Measurements from ENCODE around the gene UBAC2.
"Not testable (repeated sequence)": the region's sequence is repeated elsewhere in the genome, so short reads cannot be mapped to it uniquely, and the experiment has no call there.

UBAC2 gene

DNA sequence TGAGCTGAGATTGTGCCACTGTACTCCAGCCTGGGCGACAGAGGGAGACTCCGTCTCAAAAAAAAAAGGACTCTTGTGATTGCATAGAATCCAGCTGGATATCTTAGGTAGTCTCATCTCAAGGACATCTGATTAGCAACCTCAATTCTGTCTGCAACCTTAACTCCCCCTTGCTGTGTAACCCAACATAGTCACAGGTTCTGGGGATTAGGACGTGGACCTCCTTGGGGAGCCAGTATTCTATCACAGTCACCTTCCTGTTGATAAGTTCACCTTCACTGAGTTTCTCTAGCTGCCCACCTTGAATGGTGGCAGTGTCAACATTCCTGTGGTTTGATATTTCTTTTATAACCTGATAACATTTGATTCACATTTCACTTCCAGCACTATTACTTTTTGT lies 30.3 kb downstream of the UBAC2 start:
- Histone ChIP-seq H3K9me3 (ENCODE audit: control extremely low read depth in 1 of 5, control insufficient read depth in 4 of 5, insufficient read depth in 2 of 5, low read depth in 1 of 5, low read length in 4 of 5) (no peaks in the 10 kb centered on the region), H3K27ac (ENCODE audit: insufficient read depth in 1 of 2, low read depth in 1 of 2, low read length in 2 of 2, poor library complexity in 1 of 2, severe bottlenecking in 2 of 2) (no peak overlapping the region), H3K4me3 (ENCODE audit: control insufficient read depth in 1 of 7, extremely low read depth in 1 of 7, insufficient read depth in 4 of 7, low read depth in 2 of 7, low read length in 6 of 7) (no peak overlapping the region), H3K27me3 (replicated peaks in 2 of 5; ENCODE audit: control insufficient read depth in 4 of 5, insufficient read depth in 5 of 5, low read length in 4 of 5) (no peaks in the 10 kb centered on the region), H3K36me3 (ENCODE audit: control insufficient read depth in 4 of 4, insufficient read depth in 4 of 4, low read length in 3 of 4) (peaks cover 0 to 8% (median 0%) of the 10 kb centered on the region in 4 experiments), H3K4me1 (ENCODE audit: control extremely low read depth in 1 of 4, control insufficient read depth in 4 of 4, insufficient read depth in 4 of 4, low read length in 3 of 4) (peaks cover 14 to 64% (median 46%) of the 10 kb centered on the region in 4 experiments)
- ChIA-PET CTCF (interaction anchor here (0.9 to 2.7 kb wide), 10 partner anchors 8 to 38 kb away, joined by 3 to 11 read pairs (median 4); partner anchors contain the start of gene UBAC2), POLR2A (interaction anchor here (0.7 kb wide), 1 partner anchor 270 kb away, joined by 3 read pairs; no protein-coding TSS in a partner anchor)
- DNase-seq, result no peak
- WGBS (ENCODE audit: insufficient coverage), result 80% methylated on average over 1 of the region's 3 CpGs

DNA sequence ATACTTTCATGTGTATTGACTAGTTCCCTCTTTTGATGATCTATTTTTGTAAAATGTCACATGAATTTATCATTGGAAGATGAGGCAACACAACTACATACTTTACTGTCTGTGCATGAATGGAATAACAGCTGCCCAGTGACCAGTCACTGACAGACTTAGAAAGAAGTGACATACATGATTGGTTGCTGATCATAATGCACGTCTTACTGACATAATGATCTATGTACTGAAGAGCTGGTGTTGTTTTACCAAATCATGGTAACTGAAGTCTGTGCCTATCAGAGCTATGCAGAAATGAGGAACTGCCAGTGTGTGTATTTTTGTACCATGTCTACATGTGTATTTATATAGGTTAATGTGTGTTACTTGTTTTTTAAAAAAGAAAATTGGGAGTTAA lies 31.1 kb downstream of the UBAC2 start:
- Histone ChIP-seq H3K9me3 (ENCODE audit: control extremely low read depth in 1 of 5, control insufficient read depth in 4 of 5, insufficient read depth in 2 of 5, low read depth in 1 of 5, low read length in 4 of 5) (no peaks in the 10 kb centered on the region), H3K27me3 (replicated peaks in 2 of 5; ENCODE audit: control insufficient read depth in 4 of 5, insufficient read depth in 5 of 5, low read length in 4 of 5) (no peaks in the 10 kb centered on the region), H3K4me3 (ENCODE audit: control insufficient read depth in 1 of 7, extremely low read depth in 1 of 7, insufficient read depth in 4 of 7, low read depth in 2 of 7, low read length in 6 of 7) (peak overlapping the region in 1 of 7 experiments; percentile 28), H3K4me1 (ENCODE audit: control extremely low read depth in 1 of 4, control insufficient read depth in 4 of 4, insufficient read depth in 4 of 4, low read length in 3 of 4) (peaks cover 10 to 57% (median 39%) of the 10 kb centered on the region in 4 experiments), H3K27ac (ENCODE audit: insufficient read depth in 1 of 2, low read depth in 1 of 2, low read length in 2 of 2, poor library complexity in 1 of 2, severe bottlenecking in 2 of 2) (peak overlapping the region in 1 of 2 experiments; percentile 20), H3K36me3 (ENCODE audit: control insufficient read depth in 4 of 4, insufficient read depth in 4 of 4, low read length in 3 of 4) (peaks cover 0 to 8% (median 0%) of the 10 kb centered on the region in 4 experiments)
- DNase-seq, result peak; percentile 36 to 92 (median 82)
- ChIA-PET POLR2A (no interaction called here), CTCF (interaction anchor here (0.9 to 2.7 kb wide), 9 partner anchors 8 to 156 kb away, joined by 4 to 11 read pairs (median 5); partner anchors contain the start of gene UBAC2)
- 0% methylated on average over 1 of the region's 1 CpG for WGBS (ENCODE audit: insufficient coverage)

DNA sequence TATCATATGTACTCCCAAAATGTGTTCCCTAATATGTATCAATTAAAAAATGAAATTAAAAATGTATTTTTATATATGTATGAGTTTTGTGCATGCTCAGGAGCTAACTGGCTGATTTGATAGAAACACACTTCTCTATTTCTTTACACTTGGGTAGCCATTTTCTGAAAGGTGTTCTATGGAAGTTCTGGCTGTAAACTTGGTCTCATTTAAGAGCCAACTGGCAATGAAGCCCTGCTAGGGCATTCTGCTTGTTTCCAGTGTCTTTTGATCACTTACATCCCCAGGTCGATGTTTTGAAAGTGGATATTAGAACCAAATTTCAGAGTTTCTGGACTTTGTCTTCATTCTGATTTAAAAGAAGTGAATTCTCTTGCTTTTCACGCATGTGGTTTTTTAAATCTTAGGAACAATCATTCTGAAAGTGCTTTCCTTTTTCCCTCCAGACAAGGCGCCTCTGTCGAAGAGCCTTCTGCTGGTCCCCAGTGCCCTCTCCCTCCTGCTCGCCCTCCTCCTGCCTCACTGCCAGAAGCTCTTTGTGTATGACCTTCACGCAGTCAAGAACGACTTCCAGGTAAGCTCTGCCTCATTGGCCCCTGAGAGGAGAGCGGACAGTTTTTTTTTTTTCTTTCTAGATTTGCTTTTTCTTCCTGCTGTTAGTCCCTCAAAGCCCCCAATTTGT lies 37.5 kb downstream of the UBAC2 start:
- H3K9me3 ChIP-seq (ENCODE audit: control extremely low read depth in 1 of 5, control insufficient read depth in 4 of 5, insufficient read depth in 2 of 5, low read depth in 1 of 5, low read length in 4 of 5), result no peaks in the 10 kb centered on the region
- H3K4me3 ChIP-seq (ENCODE audit: control insufficient read depth in 1 of 7, extremely low read depth in 1 of 7, insufficient read depth in 4 of 7, low read depth in 2 of 7, low read length in 6 of 7), result peak overlapping the region in 5 of 7 experiments; percentile 15 to 71 (median 43)
- ChIA-PET CTCF (interaction anchor here (1.1 to 5.2 kb wide), 3 partner anchors 8 to 38 kb away, joined by 3 to 25 read pairs (median 3); partner anchors contain the start of gene UBAC2), POLR2A (no interaction called here)
- no peaks in the 10 kb centered on the region for H3K27me3 ChIP-seq (replicated peaks in 2 of 5; ENCODE audit: control insufficient read depth in 4 of 5, insufficient read depth in 5 of 5, low read length in 4 of 5)
- 35% methylated on average over 5 of the region's 8 CpGs for WGBS (ENCODE audit: insufficient coverage)
- peak overlapping the region in 1 of 2 experiments; percentile 81 for H3K27ac ChIP-seq (ENCODE audit: insufficient read depth in 1 of 2, low read depth in 1 of 2, low read length in 2 of 2, poor library complexity in 1 of 2, severe bottlenecking in 2 of 2)
- peaks cover 3 to 31% (median 9%) of the 10 kb centered on the region in 4 experiments for H3K36me3 ChIP-seq (ENCODE audit: control insufficient read depth in 4 of 4, insufficient read depth in 4 of 4, low read length in 3 of 4)
- H3K4me1 ChIP-seq (ENCODE audit: control extremely low read depth in 1 of 4, control insufficient read depth in 4 of 4, insufficient read depth in 4 of 4, low read length in 3 of 4), result peaks cover 8 to 20% (median 14%) of the 10 kb centered on the region in 4 experiments
- no peak for DNase-seq

DNA sequence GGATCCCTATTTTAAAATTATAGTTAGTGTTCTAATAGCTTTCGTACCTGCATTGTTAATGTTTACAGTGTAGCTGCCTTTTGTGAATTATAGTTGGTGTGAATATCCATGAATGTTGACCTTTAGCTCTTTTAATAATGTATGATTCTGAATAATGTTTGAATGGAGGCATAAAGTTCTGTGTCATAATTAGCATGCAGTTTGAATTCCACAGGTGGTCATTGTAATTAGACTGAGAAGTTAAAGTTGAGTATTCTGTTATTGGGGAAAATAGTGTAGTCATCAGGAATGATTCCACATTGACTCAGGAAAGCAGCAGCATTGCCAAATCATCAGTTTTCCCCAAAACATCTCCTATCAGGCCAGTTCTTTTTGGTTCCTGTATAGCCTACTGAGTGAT lies 45.4 kb downstream of the UBAC2 start:
- Histone ChIP-seq H3K9me3 (ENCODE audit: control extremely low read depth in 1 of 5, control insufficient read depth in 4 of 5, insufficient read depth in 2 of 5, low read depth in 1 of 5, low read length in 4 of 5) (no peaks in the 10 kb centered on the region), H3K4me3 (ENCODE audit: control insufficient read depth in 1 of 7, extremely low read depth in 1 of 7, insufficient read depth in 4 of 7, low read depth in 2 of 7, low read length in 6 of 7) (no peak overlapping the region), H3K27ac (ENCODE audit: insufficient read depth in 1 of 2, low read depth in 1 of 2, low read length in 2 of 2, poor library complexity in 1 of 2, severe bottlenecking in 2 of 2) (no peak overlapping the region), H3K27me3 (replicated peaks in 2 of 5; ENCODE audit: control insufficient read depth in 4 of 5, insufficient read depth in 5 of 5, low read length in 4 of 5) (no peaks in the 10 kb centered on the region), H3K36me3 (ENCODE audit: control insufficient read depth in 4 of 4, insufficient read depth in 4 of 4, low read length in 3 of 4) (peaks cover 5 to 17% (median 10%) of the 10 kb centered on the region in 4 experiments), H3K4me1 (ENCODE audit: control extremely low read depth in 1 of 4, control insufficient read depth in 4 of 4, insufficient read depth in 4 of 4, low read length in 3 of 4) (peaks cover 0 to 2% (median 0%) of the 10 kb centered on the region in 4 experiments)
- 100% methylated on average over 1 of the region's 1 CpG for WGBS (ENCODE audit: insufficient coverage)
- no peak for DNase-seq
- POLR2A ChIA-PET, result interaction anchor here (1.3 kb wide), 1 partner anchor 46 kb away, joined by 3 read pairs; no protein-coding TSS in a partner anchor
- CTCF ChIA-PET, result interaction anchor here (2.1 kb wide), 1 partner anchor 15 kb away, joined by 5 read pairs; no protein-coding TSS in a partner anchor

DNA sequence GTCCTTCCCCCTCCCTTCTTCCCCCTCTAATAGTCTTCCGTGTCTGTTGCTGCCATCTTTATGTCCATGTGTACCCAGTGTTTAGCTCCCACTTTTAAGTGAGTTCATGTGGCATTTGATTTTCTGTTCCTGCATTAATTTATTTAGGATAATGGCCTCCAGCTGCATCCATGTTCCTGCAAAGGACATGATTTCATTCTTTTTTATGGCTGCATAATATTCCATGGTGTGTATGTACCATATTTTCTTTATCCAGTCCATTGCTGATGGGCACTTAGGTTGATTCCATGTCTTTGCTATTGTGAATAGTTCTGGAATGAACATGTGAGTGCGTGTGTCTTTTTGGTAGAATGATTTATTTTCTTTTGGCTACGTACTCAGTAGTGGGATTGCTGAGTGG lies 48.5 kb downstream of the UBAC2 start:
- H3K27me3 ChIP-seq (replicated peaks in 2 of 5; ENCODE audit: control insufficient read depth in 4 of 5, insufficient read depth in 5 of 5, low read length in 4 of 5); H3K4me1 ChIP-seq (ENCODE audit: control extremely low read depth in 1 of 4, control insufficient read depth in 4 of 4, insufficient read depth in 4 of 4, low read length in 3 of 4); H3K9me3 ChIP-seq (ENCODE audit: control extremely low read depth in 1 of 5, control insufficient read depth in 4 of 5, insufficient read depth in 2 of 5, low read depth in 1 of 5, low read length in 4 of 5); DNase-seq; H3K27ac ChIP-seq (ENCODE audit: insufficient read depth in 1 of 2, low read depth in 1 of 2, low read length in 2 of 2, poor library complexity in 1 of 2, severe bottlenecking in 2 of 2); POLR2A ChIA-PET; H3K4me3 ChIP-seq (ENCODE audit: control insufficient read depth in 1 of 7, extremely low read depth in 1 of 7, insufficient read depth in 4 of 7, low read depth in 2 of 7, low read length in 6 of 7): not testable (repeated sequence)
- CTCF ChIA-PET, result interaction anchor here (1.1 kb wide), 1 partner anchor 30 kb away, joined by 3 read pairs; no protein-coding TSS in a partner anchor
- H3K36me3 ChIP-seq (ENCODE audit: control insufficient read depth in 4 of 4, insufficient read depth in 4 of 4, low read length in 3 of 4), result peaks cover 5 to 22% (median 12%) of the 10 kb centered on the region in 4 experiments
- no CpG with 5 or more reads among the region's 3 CpGs for WGBS (ENCODE audit: insufficient coverage)

DNA sequence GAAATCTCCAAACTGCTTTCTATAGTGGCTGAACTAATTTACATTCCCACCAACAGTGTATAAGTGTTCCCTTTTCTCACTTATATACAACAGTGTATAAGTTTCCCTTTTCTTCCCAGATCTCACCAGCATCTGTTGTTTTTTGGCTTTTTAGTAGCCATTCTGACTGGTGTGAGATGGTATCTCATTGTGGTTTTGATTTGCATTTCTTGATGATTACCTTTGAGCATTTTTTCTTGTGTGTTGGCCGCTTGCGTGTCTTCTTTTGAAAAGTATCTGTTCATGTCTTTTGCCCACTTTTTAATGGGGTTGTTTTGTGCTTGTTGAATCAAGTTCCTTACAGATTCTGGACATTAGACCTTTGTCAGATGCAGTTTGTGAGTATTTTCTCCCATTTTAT lies 49.0 kb downstream of the UBAC2 start:
- DNase-seq; H3K4me3 ChIP-seq (ENCODE audit: control insufficient read depth in 1 of 7, extremely low read depth in 1 of 7, insufficient read depth in 4 of 7, low read depth in 2 of 7, low read length in 6 of 7); H3K9me3 ChIP-seq (ENCODE audit: control extremely low read depth in 1 of 5, control insufficient read depth in 4 of 5, insufficient read depth in 2 of 5, low read depth in 1 of 5, low read length in 4 of 5); H3K27me3 ChIP-seq (replicated peaks in 2 of 5; ENCODE audit: control insufficient read depth in 4 of 5, insufficient read depth in 5 of 5, low read length in 4 of 5); POLR2A ChIA-PET; H3K27ac ChIP-seq (ENCODE audit: insufficient read depth in 1 of 2, low read depth in 1 of 2, low read length in 2 of 2, poor library complexity in 1 of 2, severe bottlenecking in 2 of 2); CTCF ChIA-PET; H3K4me1 ChIP-seq (ENCODE audit: control extremely low read depth in 1 of 4, control insufficient read depth in 4 of 4, insufficient read depth in 4 of 4, low read length in 3 of 4): not testable (repeated sequence)
- no CpG with 5 or more reads among the region's 2 CpGs for WGBS (ENCODE audit: insufficient coverage)
- H3K36me3 ChIP-seq (ENCODE audit: control insufficient read depth in 4 of 4, insufficient read depth in 4 of 4, low read length in 3 of 4), result peaks cover 5 to 20% (median 14%) of the 10 kb centered on the region in 4 experiments

Measured in common myeloid progenitor, CD34-positive (primary cell).